ENCODE results near the gene SUN2. TPM values are rescaled to one million over a fixed set of nuclear protein-coding genes. Genes with fewer than 3 reads are reported as not detected.
A peak's percentile ranks its signal among the peaks of the same experiment; 100 is the strongest.

The SUN2 gene
- total RNA-seq, 1 donor from 2014 or later: 146 TPM

- DNase-seq (ENCODE audit: low spot score): no peak
- H3K36me3 Mint-ChIP-seq (ENCODE audit: low read depth): no peaks in the 10 kb centered on the region
- H3K27ac Mint-ChIP-seq: no peak overlapping the region
- H3K9me3 Mint-ChIP-seq: no peaks in the 10 kb centered on the region
- H3K4me3 Mint-ChIP-seq: no peak overlapping the region
- H3K4me1 Mint-ChIP-seq (ENCODE audit: low read depth): no peaks in the 10 kb centered on the region
- intact Hi-C loops (cut with micrococcal nuclease): no loop called here
- peaks cover 5% of the 10 kb centered on the region for H3K27me3 Mint-ChIP-seq (ENCODE audit: insufficient read depth)
Measured at GRCh38 chr22:38770257-38770949, 14.6 kb upstream of the SUN2 start.

DNA sequence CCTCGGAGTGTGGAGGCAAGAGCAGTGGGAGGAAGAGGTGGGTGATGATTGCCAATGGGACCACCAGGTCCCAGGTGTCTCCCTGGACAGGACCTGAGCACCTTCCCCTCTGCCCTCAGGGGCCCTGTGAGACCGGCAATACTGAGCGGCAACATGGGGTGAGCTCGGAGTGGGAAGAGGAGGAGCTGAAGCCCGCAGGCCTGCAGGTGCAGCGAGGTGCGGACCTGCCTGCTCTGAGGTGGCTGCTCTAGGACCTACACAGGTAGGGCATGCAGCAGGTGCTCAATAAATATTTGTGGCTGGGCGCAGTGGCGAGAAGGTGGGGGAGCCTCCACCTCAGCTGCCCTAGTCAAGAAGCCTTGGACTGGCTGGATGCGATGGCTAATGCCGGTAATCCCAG lies 12.2 kb upstream of the SUN2 start:
- no peak overlapping the region for H3K27ac Mint-ChIP-seq
- intact Hi-C loops (cut with micrococcal nuclease): no loop called here
- no peak for DNase-seq (ENCODE audit: low spot score)
- no peak overlapping the region for H3K4me3 Mint-ChIP-seq
- no peaks in the 10 kb centered on the region for H3K9me3 Mint-ChIP-seq
- H3K36me3 Mint-ChIP-seq (ENCODE audit: low read depth): no peaks in the 10 kb centered on the region
- H3K4me1 Mint-ChIP-seq (ENCODE audit: low read depth): no peaks in the 10 kb centered on the region
- peaks cover 2% of the 10 kb centered on the region for H3K27me3 Mint-ChIP-seq (ENCODE audit: insufficient read depth)

DNA sequence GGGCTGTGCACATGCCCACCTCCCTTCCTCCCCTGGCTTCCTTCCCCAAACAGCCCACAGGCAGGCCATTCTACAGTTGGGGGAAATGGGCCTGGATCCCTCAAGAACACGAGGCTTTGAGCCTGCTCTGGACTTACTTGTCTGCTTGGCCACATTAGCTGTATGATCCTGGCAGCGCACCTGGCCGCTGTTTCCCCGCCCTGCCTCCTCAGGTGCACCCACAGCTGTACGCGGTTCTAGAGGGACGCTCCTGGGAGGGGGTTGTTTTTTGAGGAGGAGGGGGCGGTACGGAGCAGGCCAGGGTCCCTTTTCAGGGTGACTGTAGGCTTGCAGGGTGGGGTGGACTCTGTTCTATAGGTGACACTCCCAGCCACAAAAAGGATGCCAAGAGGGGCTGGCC lies 11.5 kb upstream of the SUN2 start:
- no peak for DNase-seq (ENCODE audit: low spot score)
- peaks cover 2% of the 10 kb centered on the region for H3K27me3 Mint-ChIP-seq (ENCODE audit: insufficient read depth)
- no peak overlapping the region for H3K27ac Mint-ChIP-seq
- intact Hi-C loops (cut with micrococcal nuclease): no loop called here
- no peaks in the 10 kb centered on the region for H3K36me3 Mint-ChIP-seq (ENCODE audit: low read depth)
- H3K4me1 Mint-ChIP-seq (ENCODE audit: low read depth): no peaks in the 10 kb centered on the region
- no peaks in the 10 kb centered on the region for H3K9me3 Mint-ChIP-seq
- no peak overlapping the region for H3K4me3 Mint-ChIP-seq

DNA sequence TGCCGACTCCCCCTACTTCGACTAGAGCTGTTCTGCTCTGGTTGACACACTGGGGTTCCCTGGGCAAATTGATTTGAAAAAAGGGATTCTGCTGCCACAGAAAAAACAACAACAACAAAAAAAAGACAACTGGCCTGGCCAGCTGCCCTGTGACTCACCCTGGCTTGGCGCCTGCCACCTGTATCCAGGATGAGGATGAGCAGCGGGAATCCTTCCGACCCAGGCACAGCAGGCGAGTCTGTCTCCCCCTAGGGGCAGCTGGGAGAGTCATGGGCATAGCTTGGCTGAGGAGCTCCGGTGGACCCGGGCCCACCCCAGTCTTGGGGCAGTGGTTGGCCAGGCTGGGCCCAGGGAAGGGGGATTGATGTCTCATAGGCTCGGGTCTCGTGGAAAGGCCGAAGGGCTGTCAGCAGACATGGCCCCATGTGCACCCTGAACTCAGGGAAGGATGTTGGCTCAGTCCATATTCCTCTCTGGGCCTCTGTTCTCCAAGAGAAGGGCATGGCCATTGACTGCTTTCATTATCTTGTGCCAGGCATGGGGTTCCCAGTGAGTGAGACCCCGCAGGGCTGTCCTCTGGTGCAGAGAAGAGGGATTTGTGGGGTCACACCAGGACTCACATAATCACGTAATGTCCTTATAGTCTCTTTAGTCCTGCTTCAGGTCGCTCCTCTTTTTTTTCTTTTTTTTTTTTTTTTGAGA lies 10.4 kb upstream of the SUN2 start:
- H3K27ac Mint-ChIP-seq: no peak overlapping the region
- H3K36me3 Mint-ChIP-seq (ENCODE audit: low read depth): no peaks in the 10 kb centered on the region

DNA sequence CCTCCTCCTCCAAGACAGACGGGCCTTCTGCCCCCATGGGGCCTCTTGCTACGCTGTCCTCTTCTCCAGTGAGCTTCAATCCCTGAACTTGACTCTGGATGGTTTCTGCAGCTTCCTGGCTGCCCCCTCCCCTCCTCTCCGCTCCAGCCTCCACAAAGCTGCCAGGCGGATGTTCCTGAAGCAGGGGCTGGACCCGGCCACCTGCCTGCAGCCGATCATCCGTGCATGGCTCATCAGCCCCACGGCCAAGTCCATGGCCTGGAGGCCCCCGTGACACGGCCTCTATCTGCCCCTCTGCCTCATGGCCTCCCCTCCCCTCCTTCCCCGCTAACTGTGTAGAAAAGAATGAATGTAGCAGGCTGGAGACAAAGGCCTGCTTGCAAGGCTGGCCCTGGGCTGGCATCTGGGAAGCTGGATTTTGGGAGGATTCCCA lies 6.8 kb upstream of the SUN2 start:
- no peaks in the 10 kb centered on the region for H3K27me3 Mint-ChIP-seq (ENCODE audit: insufficient read depth)
- DNase-seq (ENCODE audit: low spot score): no peak
- peaks cover 15% of the 10 kb centered on the region for H3K4me1 Mint-ChIP-seq (ENCODE audit: low read depth)
- H3K36me3 Mint-ChIP-seq (ENCODE audit: low read depth): no peaks in the 10 kb centered on the region
- no peak overlapping the region for H3K27ac Mint-ChIP-seq
- H3K9me3 Mint-ChIP-seq: no peaks in the 10 kb centered on the region
- intact Hi-C loops (cut with micrococcal nuclease): no loop called here
- no peak overlapping the region for H3K4me3 Mint-ChIP-seq

More for the DNA sequence above, 10.4 kb upstream of the SUN2 start:
- DNase-seq (ENCODE audit: low spot score): peak; percentile 17
- peaks cover 2% of the 10 kb centered on the region for H3K27me3 Mint-ChIP-seq (ENCODE audit: insufficient read depth)
- no peaks in the 10 kb centered on the region for H3K4me1 Mint-ChIP-seq (ENCODE audit: low read depth)
- intact Hi-C loops (cut with micrococcal nuclease): no loop called here
- H3K9me3 Mint-ChIP-seq: no peaks in the 10 kb centered on the region
- no peak overlapping the region for H3K4me3 Mint-ChIP-seq

GRCh38 chr22:38761202-38762162 lies 5.7 kb upstream of the SUN2 start:
- peaks cover 26% of the 10 kb centered on the region for H3K4me1 Mint-ChIP-seq (ENCODE audit: low read depth)
- no peak overlapping the region for H3K27ac Mint-ChIP-seq
- no peaks in the 10 kb centered on the region for H3K36me3 Mint-ChIP-seq (ENCODE audit: low read depth)
- H3K9me3 Mint-ChIP-seq: no peaks in the 10 kb centered on the region
- H3K4me3 Mint-ChIP-seq: no peak overlapping the region
- no peak for DNase-seq (ENCODE audit: low spot score)
- no peaks in the 10 kb centered on the region for H3K27me3 Mint-ChIP-seq (ENCODE audit: insufficient read depth)
- intact Hi-C loops (cut with micrococcal nuclease): no loop called here

- intact Hi-C loops (cut with micrococcal nuclease): no loop called here
- Mint-ChIP-seq H3K36me3 (ENCODE audit: low read depth) (no peaks in the 10 kb centered on the region), H3K27me3 (ENCODE audit: insufficient read depth) (no peaks in the 10 kb centered on the region), H3K4me3 (no peak overlapping the region), H3K27ac (no peak overlapping the region), H3K9me3 (no peaks in the 10 kb centered on the region), H3K4me1 (ENCODE audit: low read depth) (peaks cover 28% of the 10 kb centered on the region)
- DNase-seq (ENCODE audit: low spot score): no peak
Measured at GRCh38 chr22:38760477-38761201, 4.8 kb upstream of the SUN2 start.

- no peak for DNase-seq (ENCODE audit: low spot score)
- H3K4me3 Mint-ChIP-seq: peak overlapping the region; percentile 33
- intact Hi-C loops (cut with micrococcal nuclease): loop anchor here (2.0 to 10.0 kb wide), 3 partner anchors 84 to 333 kb away; partner anchors contain the start of gene APOBEC3B
- no peaks in the 10 kb centered on the region for H3K27me3 Mint-ChIP-seq (ENCODE audit: insufficient read depth)
- peaks cover 4% of the 10 kb centered on the region for H3K36me3 Mint-ChIP-seq (ENCODE audit: low read depth)
- H3K9me3 Mint-ChIP-seq: no peaks in the 10 kb centered on the region
- H3K27ac Mint-ChIP-seq: no peak overlapping the region
- peaks cover 31% of the 10 kb centered on the region for H3K4me1 Mint-ChIP-seq (ENCODE audit: low read depth)
Measured at GRCh38 chr22:38759005-38759404, 3.2 kb upstream of the SUN2 start.

DNA sequence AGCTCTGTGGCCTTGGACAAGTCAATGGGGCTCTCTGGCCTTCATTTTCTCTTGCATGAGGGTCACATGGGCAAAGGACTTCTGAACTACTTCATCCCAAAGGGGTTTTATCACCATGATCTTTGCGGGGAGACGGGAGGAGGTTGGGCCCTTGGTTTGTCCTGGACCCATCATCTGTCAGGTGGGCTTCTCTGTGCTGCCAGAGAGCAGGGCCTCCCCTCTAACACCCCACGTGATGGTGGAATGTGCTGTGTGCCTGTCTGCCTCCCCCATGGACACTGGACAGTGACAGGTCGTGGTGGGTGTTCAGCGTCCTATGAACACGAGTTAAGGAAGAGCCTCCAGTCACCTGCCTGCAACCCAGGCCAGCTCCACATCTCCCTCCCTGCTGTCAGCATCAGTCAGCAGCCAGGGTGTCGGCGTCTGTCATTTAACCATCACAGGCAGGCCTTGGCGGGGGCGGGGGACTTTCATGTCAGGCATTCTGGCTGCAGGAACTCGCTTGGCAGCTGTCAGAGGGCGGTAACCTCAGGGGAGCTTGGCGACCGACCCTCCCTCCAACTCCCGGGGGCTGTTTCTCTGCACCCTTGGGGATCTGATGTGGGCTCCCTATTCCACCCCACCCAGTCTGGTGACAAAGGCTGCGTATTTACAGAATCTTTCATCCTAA lies 2.6 kb upstream of the SUN2 start:
- H3K4me3 Mint-ChIP-seq: peak overlapping the region; percentile 63
- intact Hi-C loops (cut with micrococcal nuclease): loop anchor here (1.0 to 10.0 kb wide), 4 partner anchors 84 to 334 kb away; partner anchors contain the start of gene APOBEC3B
- peaks cover 10% of the 10 kb centered on the region for H3K36me3 Mint-ChIP-seq (ENCODE audit: low read depth)
- H3K9me3 Mint-ChIP-seq: no peaks in the 10 kb centered on the region
- peaks cover 37% of the 10 kb centered on the region for H3K4me1 Mint-ChIP-seq (ENCODE audit: low read depth)
- peak overlapping the region; percentile 79 for H3K27ac Mint-ChIP-seq
- no peaks in the 10 kb centered on the region for H3K27me3 Mint-ChIP-seq (ENCODE audit: insufficient read depth)
- peak; percentile 55 for DNase-seq (ENCODE audit: low spot score)

DNA sequence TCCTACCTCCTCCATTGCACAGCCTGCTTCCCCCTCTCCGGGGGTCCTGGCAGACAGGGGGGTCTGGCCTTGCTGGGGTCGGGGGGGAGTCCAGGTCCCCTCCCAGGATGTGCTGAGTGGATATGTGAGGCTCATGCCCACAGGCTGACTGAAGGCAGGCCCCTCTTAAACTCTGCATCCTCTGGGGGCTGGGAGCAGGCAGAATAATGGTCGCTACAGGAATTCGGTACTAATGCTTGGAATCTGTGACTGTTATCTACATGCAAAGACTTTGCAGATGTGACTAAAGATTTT lies 1.6 kb upstream of the SUN2 start:
- Mint-ChIP-seq H3K36me3 (ENCODE audit: low read depth) (peaks cover 15% of the 10 kb centered on the region), H3K27ac (peak overlapping the region; percentile 97), H3K4me1 (ENCODE audit: low read depth) (peaks cover 46% of the 10 kb centered on the region), H3K9me3 (no peaks in the 10 kb centered on the region), H3K27me3 (ENCODE audit: insufficient read depth) (no peaks in the 10 kb centered on the region), H3K4me3 (peak overlapping the region; percentile 95)
- no peak for DNase-seq (ENCODE audit: low spot score)
- intact Hi-C loops (cut with micrococcal nuclease): loop anchor here (5.0 to 10.0 kb wide), 2 partner anchors 227 to 335 kb away; partner anchors contain the start of gene APOBEC3B

DNA sequence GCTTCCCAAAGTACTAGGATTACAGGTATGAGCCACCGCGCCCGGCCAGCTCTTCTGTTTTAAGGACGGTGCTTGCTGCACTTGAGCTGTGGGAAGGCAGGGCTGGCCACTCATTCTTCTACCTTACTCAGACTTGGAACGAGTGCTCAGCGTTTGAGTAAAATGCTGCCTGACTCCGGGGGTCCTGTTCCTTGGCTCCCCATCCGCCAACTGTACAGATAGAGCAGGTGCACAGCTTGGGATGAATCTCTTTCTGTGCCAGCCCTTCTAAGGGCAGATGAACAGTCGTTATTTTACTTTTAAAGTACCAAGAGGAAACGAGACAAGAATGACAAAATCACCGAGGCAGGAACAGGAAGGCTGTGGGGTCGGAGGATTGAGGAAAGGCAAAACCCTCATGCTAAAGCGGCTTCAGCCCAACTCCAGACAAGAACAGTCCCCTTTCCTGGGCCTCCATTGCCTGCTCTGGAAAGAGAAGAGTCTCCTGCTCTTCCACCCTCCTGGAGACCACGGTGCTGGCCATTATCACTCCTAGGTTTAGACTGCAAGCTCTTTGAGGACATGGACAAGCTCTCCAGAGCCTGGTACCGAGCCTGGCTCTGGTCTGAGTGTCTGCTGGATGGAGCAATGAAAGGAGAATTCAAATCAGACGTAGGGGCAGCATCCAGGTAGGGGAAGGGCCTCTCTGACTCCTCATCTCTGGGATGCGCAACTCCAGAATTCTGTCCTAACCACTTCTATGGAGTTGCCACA lies 1.1 kb upstream of the SUN2 start:
- no peak for DNase-seq (ENCODE audit: low spot score)
- Mint-ChIP-seq H3K27ac (peak overlapping the region; percentile 97), H3K4me1 (ENCODE audit: low read depth) (peaks cover 51% of the 10 kb centered on the region), H3K9me3 (no peaks in the 10 kb centered on the region), H3K27me3 (ENCODE audit: insufficient read depth) (no peaks in the 10 kb centered on the region), H3K36me3 (ENCODE audit: low read depth) (peaks cover 19% of the 10 kb centered on the region), H3K4me3 (peak overlapping the region; percentile 95)
- intact Hi-C loops (cut with micrococcal nuclease): loop anchor here (1.0 to 10.0 kb wide), 4 partner anchors 37 to 335 kb away; partner anchors contain the start of genes APOBEC3B, DNAL4 and GTPBP1
